Brain microvascular endothelial cell (primary cell): ENCODE measurements around the gene CYP4B1.

Experiments
- DNase-seq: peaks from one replicate; pipeline ENCODE4 v3.0.0-alpha.2; 2020
- H3K27ac ChIP-seq: fragments of 250-450 bp; sonication (Bioruptor Pico); 2 replicates; pipeline ENCODE4 v1.5.1; 2020; ENCODE audit warnings: mild to moderate bottlenecking, moderate library complexity
- H3K27me3 ChIP-seq: fragments of 250-450 bp; sonication (Bioruptor Pico); replicated peaks from 2 replicates; pipeline ENCODE4 v1.5.1; 2020; ENCODE audit warnings: mild to moderate bottlenecking
- H3K36me3 ChIP-seq: fragments of 250-450 bp; sonication (Bioruptor Pico); replicated peaks from 2 replicates; pipeline ENCODE4 v1.5.1; 2020; ENCODE audit warnings: mild to moderate bottlenecking
- H3K4me3 ChIP-seq: 2 replicates; pipeline ENCODE4 v1.5.1; 2011; ENCODE audit warnings: low read depth, mild to moderate bottlenecking, control low read depth, low read length, moderate library complexity
- in situ Hi-C: cut with HindIII; loops from 2 replicates; pipeline ENCODE4 v1.10.0; 2017; ENCODE audit warnings: low sequenced_read_pairs, low pct_ligation_motif_present
- TF ChIP-seq, protein P1 (sequence below): IDR thresholded peaks from 2 replicates; pipeline ENCODE4 v1.5.1; 2011; ENCODE audit warnings: low read depth, mild to moderate bottlenecking, moderate library complexity, low read length, control low read depth, inconsistent platforms; ENCODE audit errors: missing control alignments

CYP4B1 gene

DNA sequence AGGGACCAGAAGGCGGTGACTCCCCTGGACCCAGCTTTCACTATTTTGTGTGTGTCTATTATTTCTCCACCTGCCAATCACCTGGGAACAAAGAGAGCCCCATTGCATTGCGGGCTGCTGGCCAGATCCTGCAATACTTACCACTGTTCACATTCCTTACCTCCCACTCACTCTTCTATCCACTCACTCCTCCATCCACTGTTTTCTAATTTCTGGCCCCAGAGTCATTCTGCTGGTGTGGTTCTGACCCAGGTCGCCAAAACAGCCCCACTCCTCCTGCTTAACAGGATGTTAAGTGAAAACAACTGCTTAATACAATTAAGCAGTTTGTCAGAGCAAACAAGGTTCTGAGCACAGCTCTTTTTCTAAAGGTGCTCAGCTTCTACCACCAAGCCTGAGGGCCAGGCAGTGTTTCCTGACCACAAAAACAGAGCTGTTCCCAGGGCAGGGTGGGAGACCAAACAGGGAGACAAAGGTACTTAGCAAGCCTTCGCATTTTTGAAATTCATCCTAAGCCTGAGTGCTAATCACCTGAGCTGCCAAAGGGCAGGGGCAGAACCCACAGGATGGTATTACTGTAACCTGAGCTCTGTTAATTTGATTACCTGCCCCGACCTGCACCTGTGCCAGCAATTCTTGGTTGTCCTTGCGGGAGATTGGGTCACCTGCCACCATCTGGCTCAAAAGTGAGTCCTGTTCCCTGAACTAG is 41.4 kb upstream of the CYP4B1 start:
- H3K4me3 ChIP-seq, result no peak overlapping the region
- DNase-seq, result no peak
- H3K27me3 ChIP-seq, result no peaks in the 10 kb centered on the region
- H3K36me3 ChIP-seq, result no peaks in the 10 kb centered on the region
- in situ Hi-C loops, result no loop called here
- H3K27ac ChIP-seq, result no peak overlapping the region
- TF ChIP-seq, protein P1, sequence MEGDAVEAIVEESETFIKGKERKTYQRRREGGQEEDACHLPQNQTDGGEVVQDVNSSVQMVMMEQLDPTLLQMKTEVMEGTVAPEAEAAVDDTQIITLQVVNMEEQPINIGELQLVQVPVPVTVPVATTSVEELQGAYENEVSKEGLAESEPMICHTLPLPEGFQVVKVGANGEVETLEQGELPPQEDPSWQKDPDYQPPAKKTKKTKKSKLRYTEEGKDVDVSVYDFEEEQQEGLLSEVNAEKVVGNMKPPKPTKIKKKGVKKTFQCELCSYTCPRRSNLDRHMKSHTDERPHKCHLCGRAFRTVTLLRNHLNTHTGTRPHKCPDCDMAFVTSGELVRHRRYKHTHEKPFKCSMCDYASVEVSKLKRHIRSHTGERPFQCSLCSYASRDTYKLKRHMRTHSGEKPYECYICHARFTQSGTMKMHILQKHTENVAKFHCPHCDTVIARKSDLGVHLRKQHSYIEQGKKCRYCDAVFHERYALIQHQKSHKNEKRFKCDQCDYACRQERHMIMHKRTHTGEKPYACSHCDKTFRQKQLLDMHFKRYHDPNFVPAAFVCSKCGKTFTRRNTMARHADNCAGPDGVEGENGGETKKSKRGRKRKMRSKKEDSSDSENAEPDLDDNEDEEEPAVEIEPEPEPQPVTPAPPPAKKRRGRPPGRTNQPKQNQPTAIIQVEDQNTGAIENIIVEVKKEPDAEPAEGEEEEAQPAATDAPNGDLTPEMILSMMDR, result no peak

DNA sequence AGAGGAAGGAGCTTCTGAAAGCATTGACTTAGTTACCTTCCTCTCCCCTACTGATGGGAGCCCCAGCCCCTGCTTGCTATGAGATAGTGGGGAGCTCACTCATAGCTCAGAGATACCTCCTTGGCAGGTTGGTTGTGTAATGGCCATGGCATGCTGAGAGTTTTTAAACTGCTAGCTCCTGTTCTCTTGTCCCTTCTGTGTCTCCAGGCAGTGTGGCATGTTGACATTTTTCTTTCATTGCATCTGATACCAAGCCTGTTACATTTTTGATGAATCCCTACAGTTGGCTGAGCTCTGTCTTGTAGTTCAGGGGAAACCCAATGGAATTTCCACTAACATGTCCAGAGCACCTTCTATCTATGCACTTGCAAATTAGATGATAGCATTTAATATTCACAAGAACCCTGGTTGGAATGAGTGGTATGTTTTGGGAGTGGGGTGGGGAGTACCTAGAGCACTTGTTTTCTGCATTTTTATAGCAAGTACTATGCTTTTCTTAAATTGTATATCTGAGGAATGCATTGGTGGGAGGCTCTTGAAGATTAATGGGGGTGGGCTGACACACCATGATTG is 40.8 kb upstream of the CYP4B1 start:
- no peaks in the 10 kb centered on the region for H3K27me3 ChIP-seq
- in situ Hi-C loops, result no loop called here
- TF ChIP-seq, protein P1, result no peak
- no peak overlapping the region for H3K27ac ChIP-seq
- no peaks in the 10 kb centered on the region for H3K36me3 ChIP-seq
- DNase-seq, result no peak
- no peak overlapping the region for H3K4me3 ChIP-seq

DNA sequence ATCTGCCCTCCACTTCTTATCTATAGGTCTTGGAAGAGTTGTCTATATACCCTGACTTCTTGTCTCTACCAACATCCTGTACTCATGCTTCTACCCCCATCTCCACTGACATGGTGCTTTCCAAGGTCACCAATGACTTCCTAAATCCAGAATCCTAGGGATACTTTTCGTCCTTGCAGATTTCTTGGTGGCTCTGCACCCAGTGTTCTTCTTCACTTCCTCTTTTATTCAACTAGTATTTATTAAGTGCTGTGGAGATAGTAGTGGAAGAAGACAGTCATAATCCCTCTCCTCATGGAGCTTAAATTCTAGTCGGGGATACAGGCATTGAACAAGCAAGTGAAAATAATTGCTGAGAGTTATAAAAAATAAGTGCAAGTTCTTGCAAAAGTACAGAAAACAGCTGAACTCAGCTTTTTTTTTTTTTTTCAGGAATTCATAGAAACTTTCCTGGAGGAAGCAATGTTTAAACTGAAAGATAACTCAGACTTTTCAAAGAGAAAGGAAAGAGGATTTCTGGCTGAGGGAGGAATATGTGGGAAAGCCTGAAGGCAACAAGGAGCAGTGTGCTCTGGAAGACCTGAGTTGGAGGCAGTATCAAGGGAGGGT is 38.2 kb upstream of the CYP4B1 start:
- Histone ChIP-seq H3K36me3 (no peaks in the 10 kb centered on the region), H3K27ac (no peak overlapping the region), H3K4me3 (no peak overlapping the region), H3K27me3 (no peaks in the 10 kb centered on the region)
- TF ChIP-seq, protein P1, result no peak
- DNase-seq, result no peak
- in situ Hi-C loops, result no loop called here

DNA sequence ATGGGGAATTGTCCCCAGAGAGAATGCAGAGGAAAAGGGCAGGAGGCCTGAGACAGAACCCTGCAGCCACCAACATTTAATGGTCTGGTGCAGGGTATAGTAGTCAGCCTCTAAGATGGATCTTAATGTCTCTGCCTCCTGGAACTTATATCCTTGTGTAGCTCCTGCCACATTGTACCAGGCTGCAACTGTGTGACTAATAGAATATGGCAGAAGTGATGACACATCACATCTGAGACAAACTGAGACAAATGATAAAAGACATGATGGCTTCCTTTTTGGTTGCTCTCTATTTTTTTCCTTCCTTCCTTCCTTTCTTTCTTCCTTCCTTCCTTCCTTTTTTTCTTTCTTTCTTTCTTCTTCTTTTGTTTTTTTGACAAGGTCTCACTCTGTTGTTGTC is 37.1 kb upstream of the CYP4B1 start:
- no peak overlapping the region for H3K27ac ChIP-seq
- H3K27me3 ChIP-seq, result no peaks in the 10 kb centered on the region
- in situ Hi-C loops, result no loop called here
- no peaks in the 10 kb centered on the region for H3K36me3 ChIP-seq
- TF ChIP-seq, protein P1, result no peak
- no peak overlapping the region for H3K4me3 ChIP-seq
- DNase-seq, result no peak

DNA sequence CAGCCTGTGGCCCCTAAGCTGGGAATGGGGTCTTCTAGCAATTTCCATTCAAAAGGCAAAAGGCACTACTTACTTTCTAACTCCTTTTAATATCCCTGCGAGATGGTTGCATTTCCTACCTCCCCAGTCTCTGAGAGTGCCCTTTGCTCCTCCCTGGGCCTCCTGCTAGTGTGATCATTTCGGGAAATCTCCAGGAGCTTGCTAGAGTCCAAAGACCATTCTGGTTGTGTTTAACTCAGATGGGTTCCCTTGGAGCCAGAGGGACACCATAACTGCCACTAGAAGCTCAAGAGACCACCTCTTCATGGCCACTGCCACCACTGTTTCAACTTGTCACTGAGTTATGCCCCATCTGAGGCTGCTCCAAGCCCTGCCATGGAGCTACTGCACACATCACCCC is 34.4 kb upstream of the CYP4B1 start:
- in situ Hi-C loops, result no loop called here
- H3K36me3 ChIP-seq, result no peaks in the 10 kb centered on the region
- H3K4me3 ChIP-seq, result no peak overlapping the region
- H3K27me3 ChIP-seq, result no peaks in the 10 kb centered on the region
- no peak for DNase-seq
- no peak overlapping the region for H3K27ac ChIP-seq
- TF ChIP-seq, protein P1, result no peak
